SK-N-SH treated with all-trans-retinoic acid at 6 μM for 48 hours (cell line): ENCODE measurements around the gene UBASH3B.

ENCODE experiments used
- ARNTL ChIP-seq: fragments of 450-650 bp; formaldehyde crosslinking; IDR thresholded peaks from 2 replicates; pipeline ENCODE4 v1.5.0; 2020; ENCODE audit warnings: low read depth, mild to moderate bottlenecking, moderate library complexity, borderline replicate concordance
- BACH2 ChIP-seq: fragments of 250-450 bp; sonication (Bioruptor Pico); IDR thresholded peaks from 2 replicates; pipeline ENCODE4 v1.9.0; 2021; ENCODE audit warnings: mild to moderate bottlenecking, borderline replicate concordance
- OSR1 ChIP-seq: fragments of 250-450 bp; sonication (Bioruptor Pico); IDR thresholded peaks from 2 replicates; pipeline ENCODE4 v1.8.0; 2022; ENCODE audit warnings: moderate library complexity, mild to moderate bottlenecking, inconsistent platforms
- PATZ1 ChIP-seq: fragments of 250-450 bp; sonication (Bioruptor Pico); IDR thresholded peaks from 2 replicates; pipeline ENCODE4 v1.8.0; 2020; ENCODE audit warnings: mild to moderate bottlenecking, moderate library complexity, borderline replicate concordance
- PPARA ChIP-seq: fragments of 250-450 bp; sonication (Bioruptor Pico); IDR thresholded peaks from 2 replicates; pipeline ENCODE4 v1.5.0; 2020; ENCODE audit warnings: mild to moderate bottlenecking, borderline replicate concordance
- RARB ChIP-seq: fragments of 250-450 bp; sonication (Bioruptor Pico); IDR thresholded peaks from 2 replicates; pipeline ENCODE4 v1.8.0; 2021; ENCODE audit warnings: mild to moderate bottlenecking, moderate library complexity
- TCF4 ChIP-seq: fragments of 250-450 bp; sonication (Bioruptor Pico); IDR thresholded peaks from 2 replicates; pipeline ENCODE4 v1.8.0; 2021; ENCODE audit warnings: mild to moderate bottlenecking, moderate library complexity, borderline replicate concordance
- TOX ChIP-seq: fragments of 250-450 bp; sonication (Bioruptor Pico); IDR thresholded peaks from 2 replicates; pipeline ENCODE4 v1.8.0; 2021; ENCODE audit warnings: mild to moderate bottlenecking, moderate library complexity, borderline replicate concordance
- ZFP3 ChIP-seq: fragments of 250-450 bp; sonication (Bioruptor Pico); IDR thresholded peaks from 2 replicates; pipeline ENCODE4 v1.5.0; 2020; ENCODE audit warnings: mild to moderate bottlenecking, moderate library complexity
- ZFP30 ChIP-seq: fragments of 450-650 bp; formaldehyde crosslinking; IDR thresholded peaks from 2 replicates; pipeline ENCODE4 v1.5.0; 2022; ENCODE audit warnings: mild to moderate bottlenecking, moderate library complexity
- ZNF70 ChIP-seq: fragments of 450-650 bp; formaldehyde crosslinking; IDR thresholded peaks from 2 replicates; pipeline ENCODE4 v1.5.0; 2020; ENCODE audit warnings: mild to moderate bottlenecking, moderate library complexity

- TF ChIP-seq OSR1 (no peak), TCF4 (CRISPR knock-in tag) (no peak), ARNTL (CRISPR knock-in tag) (no peak), ZFP30 (CRISPR knock-in tag) (no peak), PATZ1 (CRISPR knock-in tag) (no peak), ZFP3 (CRISPR knock-in tag) (no peak), BACH2 (CRISPR knock-in tag) (no peak), PPARA (no peak), RARB (CRISPR knock-in tag) (no peak), TOX (CRISPR knock-in tag) (no peak), ZNF70 (CRISPR knock-in tag) (no peak)
Measured at GRCh38 chr11:122727101-122727929, 71.8 kb downstream of the UBASH3B start.
